Stimulated activated CD8-positive, alpha-beta memory T cell treated with anti-CD3 and anti-CD28 coated beads, Interleukin-7, amount 100 ng/mL, for 24 hours (primary cell): Measurements from ENCODE around the gene SNX21.

Source experiments
- DNase-seq: peaks from one replicate; pipeline ENCODE4 v3.0.0-alpha.2; 2020; ENCODE audit warnings: low read depth

SNX21 gene

DNA sequence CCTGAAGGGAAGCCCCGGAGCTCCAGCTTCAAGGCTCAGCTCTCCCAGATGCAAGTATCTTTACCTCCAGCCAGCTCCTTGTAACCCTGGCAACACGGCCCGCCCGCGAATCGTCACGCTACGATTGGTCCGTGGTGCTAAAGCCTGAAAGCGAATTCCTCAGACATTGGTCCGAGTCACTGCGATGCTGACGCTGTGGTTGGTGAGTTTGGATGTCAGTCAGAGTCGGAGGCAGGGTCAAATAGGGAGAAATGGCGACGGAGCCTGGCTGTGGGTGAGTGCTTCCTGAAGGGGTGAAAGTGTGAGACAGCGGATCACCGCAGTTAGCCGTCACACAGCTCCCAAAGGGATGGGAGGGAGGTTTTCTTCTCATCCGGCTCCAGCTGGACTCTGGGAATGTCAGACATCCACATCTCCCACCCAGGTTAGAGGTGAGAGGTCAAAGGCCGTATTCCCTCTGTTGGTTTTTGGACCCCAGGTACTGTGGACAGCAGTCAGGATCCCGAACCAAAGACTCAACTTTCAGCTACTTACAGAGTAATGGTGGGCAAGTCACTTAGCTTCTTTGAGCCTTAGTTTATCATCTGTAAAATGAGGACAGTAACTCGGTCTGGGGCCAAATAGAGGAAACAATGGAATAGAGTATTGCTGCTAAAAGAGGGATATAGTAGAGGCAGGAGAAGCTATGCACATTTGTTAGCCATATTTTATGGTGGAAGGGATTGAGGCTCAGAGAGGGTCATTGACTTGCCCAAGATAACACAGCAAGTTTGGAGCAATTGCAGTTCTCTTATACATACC is 47.6 kb downstream of the SNX21 start, which contains the start of gene ZSWIM1:
TSS of gene ZSWIM1 (plus strand) at position 240 of the 801 bp plus-strand sequence. CDS start 1,366 bp downstream, outside the sequence.
- peak; percentile 98 for DNase-seq

GRCh38 chr20:45882469-45883099 is 49.0 kb downstream of the SNX21 start:
- no peak for DNase-seq

DNA sequence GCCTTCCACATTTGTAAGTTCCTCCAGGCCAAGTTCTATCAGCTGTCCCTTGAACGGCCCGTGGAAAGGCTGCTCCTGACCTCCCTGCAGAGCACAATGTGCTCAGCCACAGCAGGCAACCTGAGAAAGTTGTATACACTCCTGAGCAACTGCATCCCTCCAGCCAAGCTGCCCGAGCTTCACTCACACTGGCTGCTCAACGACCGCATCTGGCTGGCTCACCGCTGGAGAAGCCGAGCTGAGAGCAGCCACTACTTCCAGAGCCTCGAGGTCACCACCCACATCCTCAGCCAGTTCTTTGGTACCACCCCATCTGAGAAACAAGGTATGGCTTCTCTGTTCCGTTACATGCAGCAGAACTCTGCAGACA is 49.5 kb downstream of the SNX21 start:
- DNase-seq, result no peak

- no peak for DNase-seq
Measured at GRCh38 chr20:45886590-45887345, 53.2 kb downstream of the SNX21 start.

DNA sequence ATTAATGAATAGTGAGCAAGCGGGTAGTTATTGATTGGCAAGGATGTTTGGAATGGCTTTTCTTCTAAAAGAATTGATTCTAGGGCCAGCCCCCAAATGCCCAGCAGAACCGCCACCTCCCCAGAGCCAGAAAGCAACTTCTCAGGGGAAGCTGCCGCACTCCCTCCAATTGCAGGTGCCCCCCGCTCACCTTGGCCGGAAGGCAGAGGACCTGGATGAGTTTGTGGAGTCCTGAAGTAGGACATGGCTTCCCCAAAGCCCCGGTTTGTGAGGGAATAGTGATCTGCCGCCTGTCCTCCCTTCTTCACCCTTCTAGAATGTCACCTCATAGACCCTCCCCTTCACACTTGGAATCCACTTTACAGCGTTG is 53.7 kb downstream of the SNX21 start, which contains the start of gene SPATA25:
TSS of gene SPATA25 (minus strand) at position 277 of the 370 bp plus-strand sequence. CDS start at position 245, 32 bp downstream.
- no peak for DNase-seq

DNA sequence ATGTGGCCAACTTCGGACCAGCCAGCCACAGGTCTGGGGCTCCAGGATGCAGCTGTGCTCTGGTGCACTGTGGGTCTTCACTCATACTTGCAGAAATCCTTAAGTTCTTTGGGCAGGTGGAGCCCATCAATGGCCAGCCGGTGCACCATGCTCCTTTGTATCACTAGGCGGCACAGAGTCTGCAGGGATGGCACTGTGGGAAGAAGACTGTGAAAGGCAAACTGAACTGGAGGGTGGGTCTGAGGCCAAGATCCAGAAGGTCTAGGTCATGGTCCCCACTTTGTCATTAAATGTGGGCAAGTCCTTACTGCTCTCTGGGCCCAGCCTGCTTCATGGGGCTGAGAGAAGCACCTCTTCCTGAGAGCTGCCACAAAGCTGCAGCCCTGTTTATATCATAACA is 55.1 kb downstream of the SNX21 start:
- no peak for DNase-seq

- DNase-seq, result no peak
Measured at GRCh38 chr20:45890077-45890984, 56.7 kb downstream of the SNX21 start.

DNA sequence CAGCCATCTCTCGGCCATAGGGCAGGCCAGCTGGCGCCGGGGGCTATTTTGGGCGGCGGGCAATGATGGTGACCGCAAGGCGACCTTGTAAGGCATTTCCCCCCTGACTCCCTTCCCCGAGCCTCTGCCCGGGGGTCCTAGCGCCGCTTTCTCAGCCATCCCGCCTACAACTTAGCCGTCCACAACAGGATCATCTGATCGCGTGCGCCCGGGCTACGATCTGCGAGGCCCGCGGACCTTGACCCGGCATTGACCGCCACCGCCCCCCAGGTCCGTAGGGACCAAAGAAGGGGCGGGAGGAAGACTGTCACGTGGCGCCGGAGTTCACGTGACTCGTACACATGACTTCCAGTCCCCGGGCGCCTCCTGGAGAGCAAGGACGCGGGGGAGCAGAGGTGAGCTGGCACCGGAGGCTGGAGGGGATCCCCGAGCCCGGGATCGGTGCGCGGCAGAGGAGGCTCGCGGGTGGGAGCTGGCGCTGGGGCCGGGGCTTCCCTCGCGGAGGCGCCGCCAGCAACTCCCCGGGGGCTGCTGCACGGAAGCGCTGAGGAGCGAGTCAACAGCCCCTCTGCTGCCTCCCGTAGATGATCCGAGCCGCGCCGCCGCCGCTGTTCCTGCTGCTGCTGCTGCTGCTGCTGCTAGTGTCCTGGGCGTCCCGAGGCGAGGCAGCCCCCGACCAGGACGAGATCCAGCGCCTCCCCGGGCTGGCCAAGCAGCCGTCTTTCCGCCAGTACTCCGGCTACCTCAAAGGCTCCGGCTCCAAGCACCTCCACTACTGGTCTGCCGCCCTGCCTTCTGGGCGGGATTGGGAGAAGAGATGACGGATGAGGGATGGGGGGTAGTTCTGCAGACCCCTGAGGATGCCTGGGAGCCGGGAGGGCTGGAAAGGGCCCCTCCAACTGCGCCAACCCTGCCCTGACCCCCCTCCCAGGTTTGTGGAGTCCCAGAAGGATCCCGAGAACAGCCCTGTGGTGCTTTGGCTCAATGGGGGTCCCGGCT is 57.7 kb downstream of the SNX21 start, which contains the start of the genes CTSA and NEURL2:
TSS of gene CTSA (plus strand) at position 351 of the 999 bp plus-strand sequence. CDS start at position 585, 234 bp downstream.
TSS of gene NEURL2 (minus strand) at position 224 of the 999 bp plus-strand sequence. CDS start at position 7, 217 bp downstream.
- peak; percentile 76 for DNase-seq

DNA sequence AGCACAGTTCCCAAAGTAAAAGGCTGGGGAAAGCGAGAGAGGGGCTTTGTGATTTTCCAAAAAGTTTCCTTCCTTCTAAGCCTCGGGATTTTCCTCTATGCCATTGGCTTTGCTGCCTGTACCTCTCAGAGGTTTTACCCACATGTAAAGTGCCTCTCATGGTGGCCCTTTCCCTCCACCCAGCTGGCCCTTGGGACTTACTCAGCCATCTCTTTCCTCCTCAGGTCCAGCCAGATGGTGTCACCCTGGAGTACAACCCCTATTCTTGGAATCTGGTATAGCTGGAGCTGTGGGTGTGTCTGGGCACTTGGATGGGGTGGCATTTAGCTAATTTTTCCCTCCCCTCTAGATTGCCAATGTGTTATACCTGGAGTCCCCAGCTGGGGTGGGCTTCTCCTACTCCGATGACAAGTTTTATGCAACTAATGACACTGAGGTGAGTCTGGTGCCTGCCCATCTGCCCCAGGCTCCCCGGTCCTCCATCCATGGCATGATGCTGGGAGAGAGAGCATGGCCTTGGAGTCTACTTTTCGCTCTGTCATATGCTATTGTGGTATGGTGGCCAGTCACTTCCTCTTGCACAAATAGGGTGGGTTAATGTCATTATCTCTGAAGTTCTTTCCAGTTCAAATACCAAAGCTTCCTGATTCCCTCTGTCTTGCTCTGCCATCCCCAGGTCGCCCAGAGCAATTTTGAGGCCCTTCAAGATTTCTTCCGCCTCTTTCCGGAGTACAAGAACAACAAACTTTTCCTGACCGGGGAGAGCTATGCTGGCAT is 58.6 kb downstream of the SNX21 start:
- DNase-seq, result no peak
